GM23248 (cell line): ENCODE results near the gene PTPN2. TPM values are rescaled to one million over a fixed set of nuclear protein-coding genes. Genes with fewer than 3 reads are reported as not detected.
A peak's percentile ranks its signal among the peaks of the same experiment; 100 is the strongest.

Source experiments
- DNase-seq: peaks from one replicate; pipeline ENCODE4 v3.0.0-alpha.2; 2015
- H2AFZ ChIP-seq: fragments of 200-600 bp; sonication (generic); 2 replicates; pipeline ENCODE4 v1.6.1; 2016; ENCODE audit warnings: antibody characterized with exemption
- H3F3A ChIP-seq: fragments of 200-600 bp; sonication (generic); 2 replicates; pipeline ENCODE4 v1.6.1; 2016; ENCODE audit warnings: mild to moderate bottlenecking, antibody characterized with exemption, mixed run types; ENCODE audit not compliant: insufficient read depth
- H3K27ac ChIP-seq: fragments of 200-600 bp; sonication (generic); 2 replicates; pipeline ENCODE4 v1.5.1; 2016; ENCODE audit warnings: mild to moderate bottlenecking
- H3K27me3 ChIP-seq: fragments of 200-600 bp; sonication (generic); replicated peaks from 2 replicates; pipeline ENCODE4 v1.6.1; 2016; ENCODE audit warnings: mild to moderate bottlenecking; ENCODE audit not compliant: insufficient read depth
- H3K36me3 ChIP-seq: fragments of 200-600 bp; sonication (generic); 2 replicates; pipeline ENCODE4 v1.6.1; 2016; ENCODE audit warnings: low read depth, mild to moderate bottlenecking
- H3K4me1 ChIP-seq: fragments of 200-600 bp; sonication (generic); 2 replicates; pipeline ENCODE4 v1.6.1; 2016; ENCODE audit warnings: mild to moderate bottlenecking; ENCODE audit not compliant: insufficient read depth
- H3K4me2 ChIP-seq: fragments of 200-600 bp; sonication (generic); one replicate; pipeline ENCODE4 v1.6.1; 2016; ENCODE audit warnings: mild to moderate bottlenecking; ENCODE audit not compliant: unreplicated experiment
- H3K4me3 ChIP-seq: fragments of 200-600 bp; sonication (generic); 2 replicates; pipeline ENCODE4 v1.5.1; 2016; ENCODE audit warnings: mild to moderate bottlenecking
- H3K79me2 ChIP-seq: fragments of 200-600 bp; sonication (generic); 2 replicates; pipeline ENCODE4 v1.6.1; 2016; ENCODE audit warnings: mild to moderate bottlenecking; ENCODE audit not compliant: insufficient read depth
- H3K9ac ChIP-seq: fragments of 200-600 bp; sonication (generic); 2 replicates; pipeline ENCODE4 v1.6.1; 2016; ENCODE audit warnings: mild to moderate bottlenecking
- H3K9me2 ChIP-seq: fragments of 200-600 bp; sonication (generic); 2 replicates; pipeline ENCODE4 v1.6.1; 2016; ENCODE audit warnings: mixed run types, mild to moderate bottlenecking, moderate library complexity; ENCODE audit not compliant: insufficient read depth
- H3K9me3 ChIP-seq: fragments of 200-600 bp; sonication (generic); one replicate; pipeline ENCODE4 v1.6.1; 2017; ENCODE audit warnings: low read depth
- H4K20me1 ChIP-seq: fragments of 200-600 bp; sonication (generic); 2 replicates; pipeline ENCODE4 v1.6.0; 2016; ENCODE audit not compliant: insufficient read depth
- EZH2 ChIP-seq: fragments of 200-600 bp; sonication (generic); IDR thresholded peaks from 2 replicates; pipeline ENCODE4 v1.6.1; 2018; ENCODE audit warnings: antibody characterized with exemption, mild to moderate bottlenecking; ENCODE audit not compliant: insufficient read depth, poor library complexity, severe bottlenecking
- EZH2phosphoT487 ChIP-seq: fragments of 200-600 bp; sonication (generic); IDR thresholded peaks from 2 replicates; pipeline ENCODE4 v1.6.1; 2018; ENCODE audit warnings: antibody characterized with exemption, moderate library complexity, mild to moderate bottlenecking, low read depth; ENCODE audit not compliant: insufficient read depth
- WGBS, 2 experiments: methylation state at CpG; one replicate each; pipeline ENCODE4 v1.1.6; 2015 to 2017; ENCODE audit warnings: low lambda C conversion rate in 2 of 2, low coverage in 1 of 2; ENCODE audit errors: missing lambda C conversion rate in 2 of 2; 5-methylcytosine and 5-hydroxymethylcytosine counted together
- in situ Hi-C: fragments of 300-500 bp; cut with MboI; formaldehyde crosslinking; loops from 2 replicates; pipeline ENCODE4 v1.15.0; 2020
- polyA plus RNA-seq: library from polyadenylated mRNA; unstranded; fragments of >200 nt; fragmentation: Nextera tagmentation; extraction: Ambion mirVana; gene quantifications from 2 replicates; pipeline ENCODE4 v1.2.1, GENCODE V29; 2016
- total RNA-seq: library from RNA; depleted of rRNA; stranded (reverse); fragments of >200 nt; shearing (Covaris generic); gene quantifications from 2 replicates; pipeline ENCODE4 v1.2.3, GENCODE V29; 2014

Gene PTPN2
- total and polyA plus RNA-seq, 2 experiments from 2014 or later: 18.4 to 30.5 TPM

- Histone ChIP-seq H3K4me3 (no peak overlapping the region), H3K9me3 (no peaks in the 10 kb centered on the region), H3K4me2 (no peak overlapping the region), H4K20me1 (no peaks in the 10 kb centered on the region), H3K36me3 (no peaks in the 10 kb centered on the region), H3K27ac (no peak overlapping the region), H3K9ac (no peak overlapping the region), H2AFZ (no peak overlapping the region), H3K79me2 (no peaks in the 10 kb centered on the region), H3F3A (no peaks in the 10 kb centered on the region), H3K4me1 (0 out of 2 replicates have a peak, but pooled peaks cover 3% of the 10 kb centered on the region), H3K9me2 (no peaks in the 10 kb centered on the region), H3K27me3 (no peaks in the 10 kb centered on the region)
- DNase-seq: no peak
- TF ChIP-seq EZH2phosphoT487 (no peak), EZH2 (no peak)
- WGBS, 2 experiments: 78 to 84% methylated on average over 4 of the region's 4 CpGs
- in situ Hi-C loops: no loop called here
These were observed 114.2 kb downstream of the PTPN2 start for GRCh38 chr18:12769644-12770440.

GRCh38 chr18:12769136-12769535 is 114.9 kb downstream of the PTPN2 start:
- WGBS, 2 experiments: 58 to 69% methylated on average over 3 of the region's 3 CpGs
- no peak overlapping the region for H3K9ac ChIP-seq
- H3K4me2 ChIP-seq: no peak overlapping the region
- H3K27me3 ChIP-seq: no peaks in the 10 kb centered on the region
- H4K20me1 ChIP-seq: no peaks in the 10 kb centered on the region
- H3K79me2 ChIP-seq: no peaks in the 10 kb centered on the region
- H3F3A ChIP-seq: no peaks in the 10 kb centered on the region
- H3K27ac ChIP-seq: no peak overlapping the region
- H3K9me3 ChIP-seq: no peaks in the 10 kb centered on the region
- H3K9me2 ChIP-seq: no peaks in the 10 kb centered on the region
- no peak overlapping the region for H3K4me3 ChIP-seq
- H3K4me1 ChIP-seq: 0 out of 2 replicates have a peak, but pooled peaks cover 3% of the 10 kb centered on the region
- no peak for DNase-seq
- H2AFZ ChIP-seq: no peak overlapping the region
- in situ Hi-C loops: no loop called here
- H3K36me3 ChIP-seq: no peaks in the 10 kb centered on the region
- TF ChIP-seq EZH2phosphoT487: no peak
- TF ChIP-seq EZH2: no peak

GRCh38 chr18:12768625-12769024 is 115.4 kb downstream of the PTPN2 start:
- DNase-seq: peak; percentile 74
- Histone ChIP-seq H3K27ac (no peak overlapping the region), H3K36me3 (no peaks in the 10 kb centered on the region), H3K9me2 (no peaks in the 10 kb centered on the region), H3K9ac (no peak overlapping the region), H2AFZ (no peak overlapping the region), H3K4me3 (no peak overlapping the region), H3K9me3 (no peaks in the 10 kb centered on the region), H3K4me2 (no peak overlapping the region), H3F3A (no peaks in the 10 kb centered on the region), H4K20me1 (no peaks in the 10 kb centered on the region), H3K4me1 (0 out of 2 replicates have a peak, but pooled peaks cover 3% of the 10 kb centered on the region), H3K27me3 (no peaks in the 10 kb centered on the region), H3K79me2 (no peaks in the 10 kb centered on the region)
- 77 to 84% methylated on average over 3 of the region's 3 CpGs for WGBS, 2 experiments
- TF ChIP-seq EZH2 (no peak), EZH2phosphoT487 (no peak)
- in situ Hi-C loops: no loop called here

GRCh38 chr18:12767580-12768155 is 116.4 kb downstream of the PTPN2 start:
- TF ChIP-seq EZH2 (no peak), EZH2phosphoT487 (no peak)
- Histone ChIP-seq H3K4me3 (no peak overlapping the region), H4K20me1 (no peaks in the 10 kb centered on the region), H3K27ac (no peak overlapping the region), H2AFZ (no peak overlapping the region), H3K4me2 (no peak overlapping the region), H3K4me1 (0 out of 2 replicates have a peak, but pooled peaks cover 3% of the 10 kb centered on the region), H3K9me2 (no peaks in the 10 kb centered on the region), H3K27me3 (no peaks in the 10 kb centered on the region), H3K9me3 (no peaks in the 10 kb centered on the region), H3K79me2 (no peaks in the 10 kb centered on the region), H3F3A (no peaks in the 10 kb centered on the region), H3K9ac (no peak overlapping the region), H3K36me3 (no peaks in the 10 kb centered on the region)
- in situ Hi-C loops: no loop called here
- WGBS, 2 experiments: 88 to 95% methylated on average over 9 of the region's 9 CpGs
- DNase-seq: no peak
